Stimulated activated CD4-positive, alpha-beta T cell treated with anti-CD3 and anti-CD28 coated beads, Interleukin-12 subunit alpha, Interleukin-12 subunit beta, amount 100 ng/mL, for 48 hours (primary cell): Measurements from ENCODE around the gene OR9Q2.
"Not testable (repeated sequence)": the region's sequence is repeated elsewhere in the genome, so short reads cannot be mapped to it uniquely, and the experiment has no call there.

Experiments used
- DNase-seq, 3 donors: peaks; one replicate each; pipeline ENCODE4 v3.0.0-alpha.2; 2020; ENCODE audit warnings: low read depth in 2 of 3, low spot score in 1 of 3

Gene OR9Q2

GRCh38 chr11:58188770-58189169 is at the start of gene OR9Q2:
Gene OR9Q2, plus strand, starts transcription at chr11:58189070. Its CDS starts 1,421 bp downstream, at chr11:58190491.
- DNase-seq, result no peak

GRCh38 chr11:58142761-58143160 is 46.1 kb upstream of the OR9Q2 start:
- no peak for DNase-seq

- DNase-seq, result no peak
Observed at GRCh38 chr11:58152781-58153180, 36.1 kb upstream of the OR9Q2 start.

- no peak for DNase-seq
Observed at GRCh38 chr11:58164389-58164788, 24.5 kb upstream of the OR9Q2 start.

GRCh38 chr11:58164990-58165389 is 23.9 kb upstream of the OR9Q2 start:
- DNase-seq, result no peak

- DNase-seq, result no peak
Observed at GRCh38 chr11:58165504-58166106, 23.3 kb upstream of the OR9Q2 start.

GRCh38 chr11:58177409-58178054 is 11.3 kb upstream of the OR9Q2 start:
- no peak for DNase-seq

GRCh38 chr11:58178444-58178843 is 10.4 kb upstream of the OR9Q2 start:
- no peak for DNase-seq

GRCh38 chr11:58179648-58180047 is 9.2 kb upstream of the OR9Q2 start:
- no peak for DNase-seq

GRCh38 chr11:58186938-58187337 is 1.9 kb upstream of the OR9Q2 start:
- no peak for DNase-seq

- DNase-seq, result no peak
Observed at GRCh38 chr11:58192229-58192628, 3.4 kb downstream of the OR9Q2 start.

- no peak for DNase-seq
Observed at GRCh38 chr11:58193391-58193790, 4.5 kb downstream of the OR9Q2 start.

- no peak for DNase-seq
Observed at GRCh38 chr11:58195939-58196338, 7.1 kb downstream of the OR9Q2 start.

- no peak for DNase-seq
Observed at GRCh38 chr11:58199271-58199670, 10.4 kb downstream of the OR9Q2 start.

- DNase-seq, result no peak
Observed at GRCh38 chr11:58204042-58204441, 15.2 kb downstream of the OR9Q2 start, which contains the start of gene OR1S2. Gene OR1S2, minus strand, starts transcription at chr11:58204142. Its CDS starts 0 bp downstream, at chr11:58204142.

- not testable (repeated sequence) for DNase-seq
Observed at GRCh38 chr11:58212420-58212819, 23.6 kb downstream of the OR9Q2 start, which contains the start of gene OR1S1. Gene OR1S1, plus strand, starts transcription at chr11:58212720.

- DNase-seq, result no peak
Observed at GRCh38 chr11:58216476-58216875, 27.6 kb downstream of the OR9Q2 start.

GRCh38 chr11:58222721-58223120 is 33.9 kb downstream of the OR9Q2 start:
- DNase-seq, result no peak

GRCh38 chr11:58227956-58228615 is 39.2 kb downstream of the OR9Q2 start:
- no peak for DNase-seq
